Hematopoietic multipotent progenitor cell (in vitro differentiated cells): ENCODE data around the gene HMCN2. TPM values are rescaled to one million over a fixed set of nuclear protein-coding genes. Genes with fewer than 3 reads are reported as not detected.
"Not testable (repeated sequence)": the region's sequence is repeated elsewhere in the genome, so short reads cannot be mapped to it uniquely, and the experiment has no call there.

ENCODE experiments used
- DNase-seq, 3 donors: peaks; one replicate each; pipeline ENCODE4 v3.0.0-alpha.2; 2011 to 2015; ENCODE audit warnings: low read depth in 2 of 3, low spot score in 2 of 3
- total RNA-seq: library from RNA; depleted of rRNA; stranded (reverse); fragments of >200 nt; gene quantifications from one replicate; pipeline ENCODE4 v1.2.3, GENCODE V29; 2012

HMCN2 gene
- total RNA-seq, 1 donor: under 0.01 TPM

GRCh38 chr9:130327070-130327780 lies 61.7 kb downstream of the HMCN2 start:
- no peak for DNase-seq

GRCh38 chr9:130327781-130328348 lies 62.3 kb downstream of the HMCN2 start:
- DNase-seq: no peak

- DNase-seq: no peak
Observed at GRCh38 chr9:130328349-130328801, 62.8 kb downstream of the HMCN2 start.

- DNase-seq: no peak
Observed at GRCh38 chr9:130329061-130329460, 63.5 kb downstream of the HMCN2 start.

- no peak for DNase-seq
Observed at GRCh38 chr9:130330202-130330862, 64.8 kb downstream of the HMCN2 start.

- DNase-seq: no peak
Observed at GRCh38 chr9:130331061-130331460, 65.5 kb downstream of the HMCN2 start.

GRCh38 chr9:130331573-130331972 lies 66.0 kb downstream of the HMCN2 start:
- no peak for DNase-seq

- DNase-seq: no peak
Observed at GRCh38 chr9:130332384-130332926, 66.9 kb downstream of the HMCN2 start.

- peak in 2 of 3 donors; percentile 54 to 84 for DNase-seq
Observed at GRCh38 chr9:130333041-130333711, 67.6 kb downstream of the HMCN2 start.

- no peak for DNase-seq
Observed at GRCh38 chr9:130333712-130334062, 68.1 kb downstream of the HMCN2 start.

GRCh38 chr9:130334915-130335314 lies 69.4 kb downstream of the HMCN2 start:
- no peak for DNase-seq

- DNase-seq: no peak
Observed at GRCh38 chr9:130336027-130336610, 70.6 kb downstream of the HMCN2 start.

GRCh38 chr9:130336885-130337284 lies 71.3 kb downstream of the HMCN2 start:
- no peak for DNase-seq

- no peak for DNase-seq
Observed at GRCh38 chr9:130337318-130337717, 71.8 kb downstream of the HMCN2 start.

- DNase-seq: no peak
Observed at GRCh38 chr9:130337784-130338380, 72.3 kb downstream of the HMCN2 start.

- not testable (repeated sequence) for DNase-seq
Observed at GRCh38 chr9:130338891-130339290, 73.3 kb downstream of the HMCN2 start.

- no peak for DNase-seq
Observed at GRCh38 chr9:130339306-130339705, 73.7 kb downstream of the HMCN2 start.

- DNase-seq: peak in 1 of 3 donors; percentile 29
Observed at GRCh38 chr9:130340011-130340410, 74.5 kb downstream of the HMCN2 start.

- not testable (repeated sequence) for DNase-seq
Observed at GRCh38 chr9:130340557-130340956, 75.0 kb downstream of the HMCN2 start.

GRCh38 chr9:130341128-130341527 lies 75.6 kb downstream of the HMCN2 start:
- DNase-seq: no peak
